ENCODE data around the gene FLT3LG.

The FLT3LG gene

DNA sequence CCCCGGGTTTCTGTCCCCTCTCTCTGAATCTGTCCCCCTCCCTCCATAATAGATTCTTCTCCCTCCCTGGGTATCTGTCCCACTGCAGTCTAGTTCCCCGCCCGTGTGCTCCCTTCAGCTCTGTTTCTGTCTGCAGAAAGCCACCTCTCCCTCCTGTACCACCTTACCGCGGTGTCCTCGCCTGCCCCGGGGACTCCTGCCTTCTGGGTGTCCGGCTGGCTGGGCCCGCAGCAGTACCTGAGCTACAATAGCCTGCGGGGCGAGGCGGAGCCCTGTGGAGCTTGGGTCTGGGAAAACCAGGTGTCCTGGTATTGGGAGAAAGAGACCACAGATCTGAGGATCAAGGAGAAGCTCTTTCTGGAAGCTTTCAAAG is 39.7 kb downstream of the FLT3LG start:
- DNase-seq (ENCODE audit: low spot score): no peak

DNA sequence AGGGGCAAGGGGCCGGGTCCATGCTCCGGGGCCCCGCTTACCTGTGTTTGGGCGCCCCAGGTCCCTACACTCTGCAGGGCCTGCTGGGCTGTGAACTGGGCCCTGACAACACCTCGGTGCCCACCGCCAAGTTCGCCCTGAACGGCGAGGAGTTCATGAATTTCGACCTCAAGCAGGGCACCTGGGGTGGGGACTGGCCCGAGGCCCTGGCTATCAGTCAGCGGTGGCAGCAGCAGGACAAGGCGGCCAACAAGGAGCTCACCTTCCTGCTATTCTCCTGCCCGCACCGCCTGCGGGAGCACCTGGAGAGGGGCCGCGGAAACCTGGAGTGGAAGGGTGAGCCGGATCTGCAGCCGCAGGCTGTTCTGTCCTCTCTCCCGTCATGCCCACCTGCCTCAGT is 40.1 kb downstream of the FLT3LG start:
- no peak for DNase-seq (ENCODE audit: low spot score)

DNA sequence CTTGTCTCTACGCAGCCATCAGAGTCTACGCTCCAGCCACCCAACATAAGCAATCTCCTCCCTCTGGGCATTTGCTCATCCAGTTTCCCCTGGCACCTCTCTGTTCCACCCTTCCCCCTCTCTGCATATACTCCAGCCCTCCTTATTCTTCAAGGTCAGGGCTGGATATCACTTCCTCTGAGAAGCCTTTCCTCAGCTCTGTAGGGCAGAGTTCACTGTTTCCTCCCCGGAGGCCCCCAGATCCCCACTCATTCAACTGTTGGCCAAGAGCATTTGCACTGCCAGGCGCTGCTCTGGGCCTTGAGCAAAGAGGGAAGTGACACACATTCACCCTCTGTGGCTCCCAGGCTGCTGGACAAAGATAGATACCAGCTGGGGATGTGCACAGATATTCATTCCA is 41.8 kb downstream of the FLT3LG start:
- DNase-seq (ENCODE audit: low spot score): no peak

DNA sequence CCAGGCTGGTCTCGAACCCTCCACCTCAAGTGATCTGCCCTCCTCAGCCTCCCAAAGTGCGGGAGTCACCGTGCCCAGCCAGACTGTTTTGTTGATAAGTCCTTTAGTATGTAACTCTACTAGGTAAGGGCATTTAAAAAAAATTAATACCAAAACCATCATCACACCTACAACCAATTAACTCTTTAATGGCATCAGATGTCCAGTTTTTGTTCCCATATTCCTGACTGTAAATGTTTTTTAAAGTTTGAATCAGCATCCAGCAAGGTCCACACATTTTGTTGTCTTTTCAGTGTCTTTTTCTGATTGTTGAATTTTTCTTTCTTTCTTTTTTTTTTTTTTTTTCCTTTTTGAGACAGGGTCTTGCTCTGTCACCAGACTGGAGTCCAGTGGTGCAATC is 44.0 kb downstream of the FLT3LG start:
- DNase-seq (ENCODE audit: low spot score): no peak

DNA sequence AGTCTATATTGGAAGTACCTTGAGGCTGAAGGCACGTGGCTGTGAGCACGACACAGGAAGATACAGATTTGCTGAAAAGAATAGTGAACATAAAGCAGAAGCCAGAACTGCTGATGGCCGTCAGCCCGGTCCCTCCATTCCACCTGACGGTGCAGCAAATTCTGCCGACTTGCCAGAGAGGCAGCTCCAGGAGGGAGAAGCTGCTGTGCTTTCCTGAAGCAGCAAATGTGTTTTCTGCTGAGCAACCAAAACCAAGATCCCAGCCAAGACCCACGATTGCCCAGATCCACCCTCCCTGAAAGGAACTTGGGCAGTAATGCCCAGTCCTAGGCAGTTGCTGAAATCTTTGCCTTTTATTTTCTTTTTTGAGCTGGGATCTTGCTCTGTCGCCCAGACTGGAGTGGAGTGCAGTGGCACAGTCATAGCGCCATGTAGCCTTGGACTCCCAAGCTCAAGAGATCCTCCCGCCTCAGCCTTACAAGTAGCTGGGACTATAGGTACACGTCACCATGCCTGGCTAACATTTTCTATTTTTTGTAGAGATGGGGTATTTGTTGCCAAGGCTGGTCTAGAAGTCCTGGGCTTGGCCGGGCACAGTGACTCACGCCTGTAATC is 46.8 kb downstream of the FLT3LG start:
- no peak for DNase-seq (ENCODE audit: low spot score)

DNA sequence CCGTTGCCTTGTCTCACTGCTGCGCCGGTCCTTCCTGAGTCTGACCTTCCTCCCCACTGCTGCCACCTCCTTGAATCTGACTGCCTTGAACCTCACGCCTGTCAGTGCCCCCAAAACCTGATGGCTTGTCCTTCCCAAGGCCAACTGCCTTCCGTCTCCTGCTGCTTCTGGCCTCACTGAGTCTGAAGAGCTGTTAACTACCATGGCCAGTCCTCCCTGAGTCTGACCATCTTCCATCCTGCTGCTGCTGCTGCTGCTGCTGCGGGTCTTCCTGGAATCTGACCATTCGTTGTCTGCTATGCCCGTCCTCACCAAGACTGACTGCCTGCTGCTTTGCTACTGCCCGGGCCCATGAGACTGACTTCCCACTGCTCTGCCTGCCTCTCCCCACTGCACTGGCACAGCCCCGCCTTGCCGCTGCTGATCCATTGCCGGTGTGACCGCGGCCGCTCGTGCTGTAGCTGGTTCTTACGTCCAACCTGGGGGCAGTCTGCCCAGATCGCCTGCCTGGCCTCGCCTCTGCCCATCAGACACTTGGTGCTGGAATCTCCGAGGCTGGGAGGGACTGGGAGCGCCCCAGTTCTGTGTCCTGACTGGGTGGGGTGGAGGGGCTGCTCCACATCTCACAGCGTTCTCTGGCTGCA is 50.9 kb downstream of the FLT3LG start:
- no peak for DNase-seq (ENCODE audit: low spot score)

DNA sequence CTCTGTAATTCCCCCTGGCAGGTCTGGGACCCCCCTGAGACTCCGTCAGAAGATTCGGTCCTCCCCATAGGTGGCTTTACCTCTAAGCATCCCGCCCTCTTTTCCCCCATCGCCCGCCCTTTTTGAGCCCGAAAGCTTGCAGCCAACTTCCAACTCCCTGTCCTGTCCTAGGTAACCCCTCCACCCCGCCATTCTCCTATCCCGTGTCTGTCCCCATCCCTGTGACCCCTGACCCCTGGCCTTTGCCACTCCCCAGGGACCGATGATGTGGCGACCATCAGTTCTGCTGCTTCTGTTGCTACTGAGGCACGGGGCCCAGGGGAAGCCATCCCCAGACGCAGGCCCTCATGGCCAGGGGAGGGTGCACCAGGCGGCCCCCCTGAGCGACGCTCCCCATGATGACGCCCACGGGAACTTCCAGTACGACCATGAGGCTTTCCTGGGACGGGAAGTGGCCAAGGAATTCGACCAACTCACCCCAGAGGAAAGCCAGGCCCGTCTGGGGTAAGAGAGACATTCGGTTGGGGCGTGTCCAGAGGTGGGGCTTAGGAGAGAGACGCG is 54.3 kb downstream of the FLT3LG start:
- peak; percentile 54 for DNase-seq (ENCODE audit: low spot score)

DNA sequence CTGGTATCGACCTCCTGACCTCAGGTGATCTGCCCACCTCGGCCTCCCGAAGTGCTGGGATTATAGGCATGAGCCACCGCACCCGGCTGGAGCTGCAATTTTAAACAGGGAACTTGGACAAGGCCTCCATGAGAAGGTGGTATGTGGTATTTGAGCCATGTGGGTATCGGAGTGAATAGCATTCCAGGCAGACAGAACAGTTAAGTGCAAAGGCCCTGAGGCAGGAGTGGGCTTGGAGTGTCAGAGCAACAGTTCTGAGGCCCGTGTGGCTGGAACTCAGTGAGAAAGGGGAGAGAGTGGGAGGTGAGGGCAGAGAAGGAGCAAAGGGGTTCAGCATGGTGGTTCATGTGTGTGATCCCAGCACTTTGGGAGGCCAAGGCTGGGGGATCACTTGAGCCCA is 56.7 kb downstream of the FLT3LG start:
- no peak for DNase-seq (ENCODE audit: low spot score)

DNA sequence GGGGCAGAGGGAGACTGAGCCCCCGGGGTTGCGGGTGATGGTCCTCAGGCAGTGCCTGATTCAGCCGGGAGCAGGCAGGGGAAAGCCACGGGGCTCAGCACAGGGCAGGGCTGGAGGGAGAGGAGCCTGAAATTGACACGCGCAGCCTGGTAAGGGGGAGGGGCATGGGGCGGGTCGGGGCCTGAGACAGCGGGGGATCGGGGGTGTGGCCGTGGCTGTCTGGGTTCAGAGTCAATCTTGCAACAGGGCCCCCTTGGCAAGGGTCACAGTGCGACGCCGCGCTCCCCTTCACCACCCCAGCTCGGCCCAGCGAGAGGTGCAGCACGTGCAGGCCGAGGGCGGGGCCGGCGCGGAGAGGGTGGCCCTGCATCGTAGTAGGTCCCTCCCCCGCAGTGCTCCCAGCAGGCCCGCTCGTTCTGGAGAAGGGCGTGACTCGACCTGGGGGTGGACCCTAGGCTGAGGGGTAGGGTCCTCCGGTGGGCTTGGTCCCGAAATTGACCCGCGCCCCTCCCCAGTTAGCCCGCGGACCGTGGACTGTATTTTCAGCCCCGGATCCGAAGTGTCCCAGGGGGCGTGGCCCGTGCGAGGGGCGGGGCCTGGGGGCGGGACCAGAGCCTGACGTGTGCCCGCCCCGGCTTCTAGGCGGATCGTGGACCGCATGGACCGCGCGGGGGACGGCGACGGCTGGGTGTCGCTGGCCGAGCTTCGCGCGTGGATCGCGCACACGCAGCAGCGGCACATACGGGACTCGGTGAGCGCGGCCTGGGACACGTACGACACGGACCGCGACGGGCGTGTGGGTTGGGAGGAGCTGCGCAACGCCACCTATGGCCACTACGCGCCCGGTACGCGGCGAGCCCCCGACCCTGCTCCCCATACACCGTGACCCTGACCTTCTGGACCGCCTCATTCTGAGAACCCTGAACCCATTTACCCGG is 59.8 kb downstream of the FLT3LG start:
- peak; percentile 73 for DNase-seq (ENCODE audit: low spot score)

GRCh38 chr19:49534632-49535385 is 60.8 kb downstream of the FLT3LG start:
- no peak for DNase-seq (ENCODE audit: low spot score)

All from AG08396 (cell line).